Trophoblast cell (in vitro differentiated cells and primary cell): ENCODE results near the gene OPCML.

Experiments used
- DNase-seq, 2 donors: peaks; one replicate each; pipeline ENCODE4 v3.0.0-alpha.2; 2016
- H2AFZ ChIP-seq: 2 replicates; pipeline ENCODE4 v1.6.1; 2013; ENCODE audit warnings: low read length, moderate library complexity, mild to moderate bottlenecking; ENCODE audit not compliant: insufficient read depth, poor library complexity
- H2AK5ac ChIP-seq: 2 replicates; pipeline ENCODE4 v1.6.1; 2013; ENCODE audit warnings: mild to moderate bottlenecking, low read length
- H2BK120ac ChIP-seq: 2 replicates; pipeline ENCODE4 v1.6.1; 2013; ENCODE audit warnings: low read length, mild to moderate bottlenecking, moderate library complexity; ENCODE audit not compliant: insufficient read depth, poor library complexity
- H2BK12ac ChIP-seq: 2 replicates; pipeline ENCODE4 v1.6.1; 2013; ENCODE audit warnings: mild to moderate bottlenecking, low read length, moderate library complexity
- H2BK5ac ChIP-seq: 2 replicates; pipeline ENCODE4 v1.6.1; 2013; ENCODE audit warnings: low read length, low read depth, moderate library complexity, mild to moderate bottlenecking; ENCODE audit not compliant: poor library complexity
- H3K14ac ChIP-seq: 2 replicates; pipeline ENCODE4 v1.6.1; 2013; ENCODE audit warnings: mild to moderate bottlenecking, low read length
- H3K18ac ChIP-seq: 2 replicates; pipeline ENCODE4 v1.6.1; 2013; ENCODE audit warnings: mild to moderate bottlenecking, low read length
- H3K23ac ChIP-seq: 2 replicates; pipeline ENCODE4 v1.6.1; 2013; ENCODE audit warnings: low read length
- H3K27ac ChIP-seq: 2 replicates; pipeline ENCODE4 v1.5.1; 2013; ENCODE audit warnings: low read depth, mild to moderate bottlenecking, inconsistent platforms, low read length, moderate library complexity
- H3K27me3 ChIP-seq: 2 replicates; pipeline ENCODE4 v1.6.1; 2013; ENCODE audit warnings: inconsistent platforms, mild to moderate bottlenecking, low read length, moderate library complexity; ENCODE audit not compliant: insufficient read depth
- H3K36me3 ChIP-seq, 2 experiments: 1 replicate in 1 of 2; 2 replicates in 1 of 2; pipeline ENCODE4 v1.6.1; 2013; ENCODE audit warnings: low read length in 2 of 2, mild to moderate bottlenecking in 2 of 2, moderate library complexity in 1 of 2; ENCODE audit not compliant: insufficient read depth in 2 of 2, control insufficient read depth in 1 of 2
- H3K4ac ChIP-seq: 2 replicates; pipeline ENCODE4 v1.6.1; 2013; ENCODE audit warnings: low read depth, mild to moderate bottlenecking, low read length, moderate library complexity
- H3K4me1 ChIP-seq, 2 experiments: 1 replicate in 1 of 2; 2 replicates in 1 of 2; pipeline ENCODE4 v1.6.1; 2013; ENCODE audit warnings: low read length in 2 of 2, mild to moderate bottlenecking in 2 of 2, moderate library complexity in 1 of 2; ENCODE audit not compliant: insufficient read depth in 2 of 2, control insufficient read depth in 1 of 2
- H3K4me2 ChIP-seq: 2 replicates; pipeline ENCODE4 v1.6.1; 2013; ENCODE audit warnings: inconsistent platforms, mild to moderate bottlenecking, low read length, moderate library complexity
- H3K4me3 ChIP-seq: 2 replicates; pipeline ENCODE4 v1.5.1; 2013; ENCODE audit warnings: mild to moderate bottlenecking, low read depth, low read length, inconsistent platforms
- H3K79me1 ChIP-seq: one replicate; pipeline ENCODE4 v1.6.1; 2013; ENCODE audit warnings: low read length
- H3K79me2 ChIP-seq: 2 replicates; pipeline ENCODE4 v1.6.1; 2013; ENCODE audit warnings: low read length, mild to moderate bottlenecking; ENCODE audit not compliant: control insufficient read depth, insufficient read depth, poor library complexity
- H3K9ac ChIP-seq: 2 replicates; pipeline ENCODE4 v1.6.1; 2013; ENCODE audit warnings: mild to moderate bottlenecking, low read length
- H3K9me3 ChIP-seq: 2 replicates; pipeline ENCODE4 v1.6.1; 2013; ENCODE audit warnings: low read depth, mild to moderate bottlenecking, control low read depth, inconsistent platforms, low read length; ENCODE audit not compliant: insufficient read depth
- H4K12ac ChIP-seq: 2 replicates; pipeline ENCODE4 v1.6.1; 2013; ENCODE audit warnings: low read depth, mild to moderate bottlenecking, low read length, moderate library complexity
- H4K8ac ChIP-seq: 2 replicates; pipeline ENCODE4 v1.6.1; 2013; ENCODE audit warnings: low read depth, mild to moderate bottlenecking, low read length, moderate library complexity
- H4K91ac ChIP-seq: one replicate; pipeline ENCODE4 v1.6.1; 2013; ENCODE audit warnings: low read depth, mild to moderate bottlenecking, low read length, moderate library complexity
- WGBS: extraction: QIAGEN DNeasy Blood & Tissue Kit; methylation state at CpG from one replicate; pipeline ENCODE4 v1.1.7; 2013; ENCODE audit warnings: missing lambda C conversion rate; ENCODE audit not compliant: insufficient read length, insufficient coverage; ENCODE audit errors: extremely low coverage; 5-methylcytosine and 5-hydroxymethylcytosine counted together

Gene OPCML

GRCh38 chr11:132838627-132839026, 693.7 kb downstream of the OPCML start:
- Histone ChIP-seq H3K27me3 (no peaks in the 10 kb centered on the region), H3K4me1 (no peaks in the 10 kb centered on the region), H3K9ac (no peak overlapping the region), H4K8ac (no peak overlapping the region), H3K27ac (no peak overlapping the region), H2AK5ac (no peak overlapping the region), H2BK120ac (no peak overlapping the region), H3K79me2 (no peaks in the 10 kb centered on the region), H3K14ac (no peak overlapping the region), H2AFZ (no peak overlapping the region), H3K18ac (no peak overlapping the region), H4K91ac (no peak overlapping the region), H3K4ac (no peak overlapping the region), H3K36me3 (no peaks in the 10 kb centered on the region), H2BK5ac (no peak overlapping the region), H3K23ac (no peak overlapping the region), H2BK12ac (no peak overlapping the region), H3K4me2 (no peak overlapping the region), H3K9me3 (no peaks in the 10 kb centered on the region), H4K12ac (no peak overlapping the region), H3K4me3 (no peak overlapping the region), H3K79me1 (no peaks in the 10 kb centered on the region)
- WGBS = no CpG with 5 or more reads among the region's 7 CpGs
- DNase-seq = no peak

DNA sequence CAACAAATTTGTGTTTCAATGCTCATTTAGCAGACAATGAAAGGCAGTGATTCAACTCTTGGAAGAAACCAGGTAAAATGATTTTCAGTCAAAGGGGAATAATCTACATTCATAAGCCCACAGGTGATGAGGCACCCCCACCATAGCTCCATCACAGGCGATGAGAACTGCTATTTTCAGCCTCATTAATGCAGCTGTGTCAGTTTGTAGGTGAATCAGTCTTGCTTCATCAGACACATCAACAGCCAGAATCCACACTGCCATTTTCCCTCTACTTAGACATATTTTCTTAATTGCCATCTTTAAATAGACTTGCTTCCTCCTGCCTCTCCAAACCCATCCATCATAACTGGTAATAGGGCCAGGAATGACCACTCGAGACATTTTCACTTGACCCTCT, 701.0 kb downstream of the OPCML start:
- H2AFZ ChIP-seq = no peak overlapping the region
- H4K91ac ChIP-seq = no peak overlapping the region
- H3K79me1 ChIP-seq = no peaks in the 10 kb centered on the region
- H3K27me3 ChIP-seq = no peaks in the 10 kb centered on the region
- H3K4ac ChIP-seq = no peak overlapping the region
- H4K8ac ChIP-seq = no peak overlapping the region
- no peak overlapping the region for H3K4me3 ChIP-seq
- H3K9me3 ChIP-seq = no peaks in the 10 kb centered on the region
- H3K14ac ChIP-seq = no peak overlapping the region
- no peak overlapping the region for H3K23ac ChIP-seq
- H2BK120ac ChIP-seq = no peak overlapping the region
- no peaks in the 10 kb centered on the region for H3K36me3 ChIP-seq
- no peak for DNase-seq
- no CpG with 5 or more reads among the region's 2 CpGs for WGBS
- no peak overlapping the region for H3K18ac ChIP-seq
- H4K12ac ChIP-seq = no peak overlapping the region
- H3K27ac ChIP-seq = no peak overlapping the region
- H3K79me2 ChIP-seq = no peaks in the 10 kb centered on the region
- H2AK5ac ChIP-seq = no peak overlapping the region
- H2BK5ac ChIP-seq = no peak overlapping the region
- no peak overlapping the region for H3K4me2 ChIP-seq
- H2BK12ac ChIP-seq = no peak overlapping the region
- H3K9ac ChIP-seq = no peak overlapping the region
- H3K4me1 ChIP-seq = no peaks in the 10 kb centered on the region

- Histone ChIP-seq H3K9ac (no peak overlapping the region), H3K79me1 (no peaks in the 10 kb centered on the region), H2BK12ac (no peak overlapping the region), H3K4me2 (no peak overlapping the region), H3K18ac (no peak overlapping the region), H3K27ac (no peak overlapping the region), H4K8ac (no peak overlapping the region), H3K79me2 (no peaks in the 10 kb centered on the region), H4K12ac (no peak overlapping the region), H4K91ac (no peak overlapping the region), H3K9me3 (no peaks in the 10 kb centered on the region), H3K14ac (no peak overlapping the region), H2AK5ac (no peak overlapping the region), H3K23ac (no peak overlapping the region), H3K36me3 (no peaks in the 10 kb centered on the region), H3K4me1 (peaks cover 4 to 7% of the 10 kb centered on the region in 2 experiments), H3K27me3 (no peaks in the 10 kb centered on the region), H2BK5ac (no peak overlapping the region), H3K4ac (no peak overlapping the region), H2BK120ac (no peak overlapping the region), H3K4me3 (no peak overlapping the region), H2AFZ (no peak overlapping the region)
- DNase-seq = no peak
- WGBS = no CpG with 5 or more reads among the region's 1 CpG
Observed at GRCh38 chr11:132824642-132825041, 707.7 kb downstream of the OPCML start.

DNA sequence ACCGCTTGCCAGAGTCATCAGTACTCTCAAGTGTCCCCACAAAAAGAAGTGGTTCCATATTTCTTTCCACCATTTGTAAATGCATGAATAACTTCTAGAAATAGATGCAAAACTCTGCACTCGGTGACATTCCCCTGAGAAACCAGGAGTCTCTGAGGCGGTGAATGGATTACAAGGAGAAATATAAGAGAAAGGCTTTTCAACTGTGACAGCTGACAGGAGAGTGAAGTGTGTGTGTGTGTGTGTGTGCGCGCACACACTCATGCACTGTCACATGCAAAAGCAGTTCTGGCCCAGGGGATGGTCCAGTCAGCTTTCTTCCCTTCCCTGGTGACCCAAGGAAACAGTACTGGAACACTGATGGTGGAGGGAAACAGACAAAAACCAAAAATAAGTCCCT, 710.0 kb downstream of the OPCML start:
- H4K12ac ChIP-seq = no peak overlapping the region
- WGBS = no CpG with 5 or more reads among the region's 5 CpGs
- H3K27me3 ChIP-seq = no peaks in the 10 kb centered on the region
- H3K23ac ChIP-seq = no peak overlapping the region
- no peak overlapping the region for H3K27ac ChIP-seq
- no peak overlapping the region for H3K4me3 ChIP-seq
- no peak overlapping the region for H2BK120ac ChIP-seq
- H3K4ac ChIP-seq = no peak overlapping the region
- H3K14ac ChIP-seq = no peak overlapping the region
- H3K18ac ChIP-seq = no peak overlapping the region
- H3K4me1 ChIP-seq = peaks cover 4 to 7% of the 10 kb centered on the region in 2 experiments
- H2AK5ac ChIP-seq = no peak overlapping the region
- no peak for DNase-seq
- H3K79me2 ChIP-seq = no peaks in the 10 kb centered on the region
- no peaks in the 10 kb centered on the region for H3K9me3 ChIP-seq
- H2AFZ ChIP-seq = no peak overlapping the region
- H2BK5ac ChIP-seq = no peak overlapping the region
- H4K91ac ChIP-seq = no peak overlapping the region
- H3K36me3 ChIP-seq = no peaks in the 10 kb centered on the region
- no peak overlapping the region for H4K8ac ChIP-seq
- no peaks in the 10 kb centered on the region for H3K79me1 ChIP-seq
- no peak overlapping the region for H3K4me2 ChIP-seq
- H2BK12ac ChIP-seq = no peak overlapping the region
- no peak overlapping the region for H3K9ac ChIP-seq
